ENCODE measurements around the gene DBNDD1. TPM values are rescaled to one million over a fixed set of nuclear protein-coding genes. Genes with fewer than 3 reads are reported as not detected.
A peak's percentile ranks its signal among the peaks of the same experiment; 100 is the strongest.

DBNDD1 gene
- total RNA-seq, 1 experiment from 2014 or later: 32.3 TPM

DNA sequence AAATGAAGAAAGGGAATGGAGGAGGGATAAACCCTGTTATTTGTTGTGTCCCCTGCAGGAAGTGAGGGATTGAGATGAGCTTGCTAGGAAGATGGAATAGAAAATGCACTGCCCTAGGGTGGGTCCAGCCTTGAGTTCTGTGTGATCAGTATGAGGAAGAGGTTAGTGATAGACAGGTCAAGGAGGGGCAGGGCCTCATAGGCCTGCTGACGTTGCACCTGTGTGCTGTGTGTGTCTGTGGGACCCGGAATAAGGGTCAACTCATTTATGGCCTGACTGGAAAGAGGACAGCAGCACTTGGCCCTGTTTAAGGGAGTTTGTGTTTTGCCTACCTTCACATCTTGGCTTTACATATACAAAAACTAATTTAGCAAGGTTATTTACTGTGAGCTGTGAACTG is 44.4 kb downstream of the DBNDD1 start:
- TF ChIP-seq SIN3A (IDR thresholded peaks at IDR 0.05; ENCODE audit: borderline replicate concordance, insufficient read depth, low read depth, low read length) (no peak), POLR2AphosphoS5 (IDR thresholded peaks at IDR 0.05; ENCODE audit: low read depth, low read length) (no peak)
- TF ChIP-seq, protein P1, sequence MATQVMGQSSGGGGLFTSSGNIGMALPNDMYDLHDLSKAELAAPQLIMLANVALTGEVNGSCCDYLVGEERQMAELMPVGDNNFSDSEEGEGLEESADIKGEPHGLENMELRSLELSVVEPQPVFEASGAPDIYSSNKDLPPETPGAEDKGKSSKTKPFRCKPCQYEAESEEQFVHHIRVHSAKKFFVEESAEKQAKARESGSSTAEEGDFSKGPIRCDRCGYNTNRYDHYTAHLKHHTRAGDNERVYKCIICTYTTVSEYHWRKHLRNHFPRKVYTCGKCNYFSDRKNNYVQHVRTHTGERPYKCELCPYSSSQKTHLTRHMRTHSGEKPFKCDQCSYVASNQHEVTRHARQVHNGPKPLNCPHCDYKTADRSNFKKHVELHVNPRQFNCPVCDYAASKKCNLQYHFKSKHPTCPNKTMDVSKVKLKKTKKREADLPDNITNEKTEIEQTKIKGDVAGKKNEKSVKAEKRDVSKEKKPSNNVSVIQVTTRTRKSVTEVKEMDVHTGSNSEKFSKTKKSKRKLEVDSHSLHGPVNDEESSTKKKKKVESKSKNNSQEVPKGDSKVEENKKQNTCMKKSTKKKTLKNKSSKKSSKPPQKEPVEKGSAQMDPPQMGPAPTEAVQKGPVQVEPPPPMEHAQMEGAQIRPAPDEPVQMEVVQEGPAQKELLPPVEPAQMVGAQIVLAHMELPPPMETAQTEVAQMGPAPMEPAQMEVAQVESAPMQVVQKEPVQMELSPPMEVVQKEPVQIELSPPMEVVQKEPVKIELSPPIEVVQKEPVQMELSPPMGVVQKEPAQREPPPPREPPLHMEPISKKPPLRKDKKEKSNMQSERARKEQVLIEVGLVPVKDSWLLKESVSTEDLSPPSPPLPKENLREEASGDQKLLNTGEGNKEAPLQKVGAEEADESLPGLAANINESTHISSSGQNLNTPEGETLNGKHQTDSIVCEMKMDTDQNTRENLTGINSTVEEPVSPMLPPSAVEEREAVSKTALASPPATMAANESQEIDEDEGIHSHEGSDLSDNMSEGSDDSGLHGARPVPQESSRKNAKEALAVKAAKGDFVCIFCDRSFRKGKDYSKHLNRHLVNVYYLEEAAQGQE (IDR thresholded peaks at IDR 0.05; ENCODE audit: insufficient read depth in 1 of 2, low read depth in 2 of 2, low read length in 1 of 2): no peak
- BruUV-seq (replicated peaks): no TSS peak
- peaks cover 6% of the 10 kb centered on the region; the same call in 1 of the 2 replicates for H3K36me3 ChIP-seq (ENCODE audit: control insufficient read depth, insufficient read depth, low read length)
- peaks cover 9% of the 10 kb centered on the region for H3K4me1 ChIP-seq (ENCODE audit: control insufficient read depth, insufficient read depth, low read length)
- no peaks in the 10 kb centered on the region for H3K9me3 ChIP-seq (ENCODE audit: control insufficient read depth, insufficient read depth, low read depth, low read length)
- in situ Hi-C loops (cut with HindIII; ENCODE audit: low pct_unique_long_range_greater_than_20kb, low sequenced_read_pairs): no loop called here
- intact Hi-C loops (cut with micrococcal nuclease; ENCODE audit: unreplicated experiment): no loop called here
- ATAC-seq (no peak), DNase-seq (ENCODE audit: low read depth, low spot score) (no peak)
- CTCF ChIA-PET: no interaction called here
- no peak overlapping the region for H3K27ac ChIP-seq (ENCODE audit: low read length)
- H3K27me3 ChIP-seq (ENCODE audit: control insufficient read depth, insufficient read depth, low read length): no peaks in the 10 kb centered on the region
- H3K4me3 ChIP-seq (ENCODE audit: low read depth in 2 of 2, low read length in 2 of 2): no peak overlapping the region
- POLR2A ChIA-PET: no interaction called here

DNA sequence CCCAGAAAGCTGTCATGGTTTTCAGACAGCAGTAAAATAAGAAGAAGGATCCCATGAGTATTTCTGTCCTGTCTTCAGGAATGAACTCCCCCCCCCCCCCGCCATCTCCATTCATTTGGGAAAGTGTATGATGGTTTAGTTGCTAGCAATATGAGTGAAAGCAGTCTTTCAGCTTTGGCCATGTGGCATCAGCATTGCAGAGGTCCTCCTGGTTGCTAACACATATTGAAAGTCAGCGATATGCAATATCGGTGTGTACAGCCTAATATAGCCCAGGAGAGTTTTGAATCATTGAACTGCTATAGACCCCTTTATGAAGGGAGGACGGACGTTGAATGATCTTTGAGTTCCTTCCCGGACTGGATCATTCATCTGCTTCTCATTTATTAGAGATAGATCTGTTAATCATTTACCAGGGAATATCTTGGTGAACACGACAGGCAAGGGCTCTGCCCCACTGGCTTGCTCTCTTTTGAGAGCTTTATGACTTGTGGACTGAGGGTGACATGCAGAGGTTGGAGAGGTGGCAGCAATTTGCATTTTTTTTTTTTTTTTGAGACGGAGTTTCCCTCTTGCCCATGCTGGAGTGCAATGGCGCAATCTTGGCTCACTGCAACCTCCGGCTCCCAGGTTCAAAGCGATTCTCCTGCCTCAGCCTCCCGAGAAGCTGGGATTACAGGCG is 45.5 kb downstream of the DBNDD1 start:
- in situ Hi-C loops (cut with HindIII; ENCODE audit: low pct_unique_long_range_greater_than_20kb, low sequenced_read_pairs): no loop called here
- H3K27me3 ChIP-seq (ENCODE audit: control insufficient read depth, insufficient read depth, low read length): no peaks in the 10 kb centered on the region
- H3K4me1 ChIP-seq (ENCODE audit: control insufficient read depth, insufficient read depth, low read length): peaks cover 9% of the 10 kb centered on the region
- H3K4me3 ChIP-seq (ENCODE audit: low read depth in 2 of 2, low read length in 2 of 2): peak overlapping the region; percentile 78 to 90
- no peak for TF ChIP-seq POLR2AphosphoS5 (IDR thresholded peaks at IDR 0.05; ENCODE audit: low read depth, low read length)
- no peak for TF ChIP-seq SIN3A (IDR thresholded peaks at IDR 0.05; ENCODE audit: borderline replicate concordance, insufficient read depth, low read depth, low read length)
- no peak for TF ChIP-seq TCF7L2 (IDR thresholded peaks at IDR 0.05; ENCODE audit: low read depth, low read length)
- TF ChIP-seq, protein P1 (IDR thresholded peaks at IDR 0.05; ENCODE audit: insufficient read depth in 1 of 2, low read depth in 2 of 2, low read length in 1 of 2): no peak
- TF ChIP-seq, protein P2, sequence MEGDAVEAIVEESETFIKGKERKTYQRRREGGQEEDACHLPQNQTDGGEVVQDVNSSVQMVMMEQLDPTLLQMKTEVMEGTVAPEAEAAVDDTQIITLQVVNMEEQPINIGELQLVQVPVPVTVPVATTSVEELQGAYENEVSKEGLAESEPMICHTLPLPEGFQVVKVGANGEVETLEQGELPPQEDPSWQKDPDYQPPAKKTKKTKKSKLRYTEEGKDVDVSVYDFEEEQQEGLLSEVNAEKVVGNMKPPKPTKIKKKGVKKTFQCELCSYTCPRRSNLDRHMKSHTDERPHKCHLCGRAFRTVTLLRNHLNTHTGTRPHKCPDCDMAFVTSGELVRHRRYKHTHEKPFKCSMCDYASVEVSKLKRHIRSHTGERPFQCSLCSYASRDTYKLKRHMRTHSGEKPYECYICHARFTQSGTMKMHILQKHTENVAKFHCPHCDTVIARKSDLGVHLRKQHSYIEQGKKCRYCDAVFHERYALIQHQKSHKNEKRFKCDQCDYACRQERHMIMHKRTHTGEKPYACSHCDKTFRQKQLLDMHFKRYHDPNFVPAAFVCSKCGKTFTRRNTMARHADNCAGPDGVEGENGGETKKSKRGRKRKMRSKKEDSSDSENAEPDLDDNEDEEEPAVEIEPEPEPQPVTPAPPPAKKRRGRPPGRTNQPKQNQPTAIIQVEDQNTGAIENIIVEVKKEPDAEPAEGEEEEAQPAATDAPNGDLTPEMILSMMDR (IDR thresholded peaks at IDR 0.05): no peak
- no peaks in the 10 kb centered on the region for H3K9me3 ChIP-seq (ENCODE audit: control insufficient read depth, insufficient read depth, low read depth, low read length)
- ChIA-PET POLR2A (no interaction called here), CTCF (no interaction called here)
- peak overlapping the region; percentile 95 for H3K27ac ChIP-seq (ENCODE audit: low read length)
- peaks cover 6% of the 10 kb centered on the region; the same call in 1 of the 2 replicates for H3K36me3 ChIP-seq (ENCODE audit: control insufficient read depth, insufficient read depth, low read length)
- intact Hi-C loops (cut with micrococcal nuclease; ENCODE audit: unreplicated experiment): no loop called here
- TSS peak; percentile 87 for BruUV-seq (replicated peaks)
- DNase-seq (ENCODE audit: low read depth, low spot score) (no peak), ATAC-seq (no peak)

Measured in Panc1 (cell line).